LoVo (cell line): Measurements from ENCODE around the gene SOHLH1.
"Not testable (repeated sequence)": the region's sequence is repeated elsewhere in the genome, so short reads cannot be mapped to it uniquely, and the experiment has no call there.

ENCODE experiments used
- DNase-seq: peaks from one replicate; pipeline ENCODE4 v3.0.0-alpha.2; 2016; ENCODE audit warnings: low spot score

SOHLH1 gene

DNA sequence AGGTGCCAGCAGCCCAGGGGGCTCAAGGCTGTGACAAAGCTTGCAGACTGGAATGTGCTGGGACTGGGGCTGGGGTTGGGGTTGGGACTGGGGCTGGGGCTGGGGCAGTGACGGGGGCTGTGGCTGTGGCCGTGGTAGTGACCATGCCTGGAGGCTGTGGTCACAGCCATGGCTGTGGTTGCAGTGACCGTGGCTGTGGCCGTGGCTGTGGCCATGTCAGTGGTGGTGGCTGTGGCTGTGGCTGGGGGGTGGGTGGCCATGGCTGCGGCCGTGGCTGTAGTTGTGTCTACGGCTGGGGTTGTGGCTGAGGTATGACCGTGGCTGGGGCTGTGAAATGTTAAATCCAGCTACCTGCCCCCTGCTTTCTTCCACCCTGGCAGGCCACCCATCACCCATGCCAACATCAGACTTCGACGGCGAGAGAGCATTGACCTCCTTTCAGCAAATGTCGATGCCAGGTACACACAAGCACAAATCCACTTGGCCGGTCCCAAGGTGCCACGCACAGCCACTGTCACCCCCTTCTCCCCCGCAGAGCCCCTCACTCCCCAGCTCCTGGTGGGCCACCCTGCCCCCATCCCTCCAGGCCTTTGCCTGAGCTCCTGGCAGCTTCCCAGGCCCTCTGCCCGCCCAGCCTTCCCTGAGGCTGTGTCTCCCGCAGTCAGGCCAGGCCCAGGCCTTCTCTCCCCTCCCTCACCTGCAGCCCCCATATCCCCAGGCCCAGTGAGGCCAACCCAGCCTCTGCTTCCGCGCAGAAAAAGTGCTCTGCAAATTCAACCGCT is 20.9 kb downstream of the SOHLH1 start:
- no peak for DNase-seq

DNA sequence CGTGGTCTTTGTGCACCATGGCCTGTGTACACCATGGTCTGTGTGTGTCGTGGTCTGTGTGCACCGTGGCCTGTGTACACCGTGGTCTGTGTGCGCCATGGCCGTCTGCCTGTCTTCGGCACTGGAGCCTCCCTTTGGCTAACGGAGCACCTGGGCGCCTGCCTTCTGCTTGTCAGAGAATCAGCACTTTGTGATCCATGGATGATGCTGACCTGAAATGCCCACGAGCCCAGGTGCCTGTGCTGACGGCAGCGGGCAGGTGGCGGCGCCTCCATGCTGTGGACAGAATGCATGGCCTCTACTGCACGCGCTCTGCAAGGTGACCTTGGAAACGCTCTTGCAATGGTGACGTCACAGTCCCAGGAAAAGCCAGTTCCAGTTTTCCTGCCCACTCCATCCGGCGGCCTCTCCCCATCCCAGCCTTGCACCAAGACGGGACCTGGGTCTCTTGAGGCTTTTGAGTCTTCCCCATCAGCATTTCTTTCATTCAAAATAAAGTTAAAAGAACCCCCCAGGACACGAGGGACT is 21.6 kb downstream of the SOHLH1 start:
- DNase-seq = no peak

DNA sequence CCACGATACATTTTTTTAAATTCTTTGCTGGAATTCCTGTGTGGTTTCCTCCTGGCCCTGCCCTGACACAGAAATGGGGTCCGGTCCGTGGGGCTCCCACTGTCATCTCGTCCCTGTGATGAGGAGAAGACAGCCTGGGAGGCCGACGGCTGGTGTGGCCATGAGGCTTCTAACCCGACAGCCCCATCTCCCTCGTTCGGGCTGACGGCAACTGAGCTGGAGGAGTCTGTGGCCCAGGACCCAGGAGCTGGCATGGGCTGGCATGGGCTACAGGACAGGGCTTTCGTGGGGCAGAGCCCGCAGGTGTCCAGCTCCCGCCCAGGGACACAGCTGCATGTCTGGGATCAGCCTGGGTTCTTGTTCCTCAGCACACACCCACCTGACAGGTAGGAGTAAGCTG is 22.4 kb downstream of the SOHLH1 start:
- DNase-seq = no peak

DNA sequence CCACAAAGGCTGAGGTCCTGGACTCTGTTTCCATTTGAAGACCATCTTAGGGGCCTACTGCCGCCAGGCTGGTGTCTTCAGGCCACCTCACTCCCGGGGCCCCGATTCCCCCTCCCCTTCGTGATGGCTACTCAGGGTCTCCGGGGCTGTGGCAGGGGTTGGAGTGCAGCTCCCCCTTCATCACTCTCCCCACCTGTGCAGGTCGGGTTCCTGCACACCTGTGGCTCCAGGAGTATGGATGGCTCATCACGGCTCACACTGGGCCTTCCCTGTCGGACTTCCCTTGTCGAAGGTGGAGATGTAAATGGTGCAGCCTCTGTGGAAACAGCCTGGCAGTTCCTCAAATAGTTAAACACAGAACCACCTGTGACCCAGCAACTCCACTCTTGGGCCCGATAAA is 24.3 kb downstream of the SOHLH1 start:
- no peak for DNase-seq

DNA sequence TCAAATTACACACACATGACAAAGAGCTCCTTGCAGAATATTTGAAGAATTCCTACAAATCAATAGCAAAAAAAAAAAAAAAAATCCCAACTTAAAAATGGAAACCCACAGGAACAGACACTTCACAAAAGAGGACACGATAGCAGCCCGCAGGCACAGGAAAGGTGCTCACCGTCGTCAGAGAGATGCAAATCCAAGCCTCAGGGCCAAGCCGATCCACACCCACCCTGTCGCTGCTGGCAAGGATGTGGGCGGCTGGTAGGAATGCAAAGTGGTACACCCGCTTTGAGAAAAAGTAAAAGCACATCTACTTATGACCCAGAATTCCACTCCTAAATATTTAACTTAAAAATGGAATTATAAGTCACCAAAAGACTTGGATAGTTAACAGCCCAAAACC is 25.3 kb downstream of the SOHLH1 start:
- no peak for DNase-seq

DNA sequence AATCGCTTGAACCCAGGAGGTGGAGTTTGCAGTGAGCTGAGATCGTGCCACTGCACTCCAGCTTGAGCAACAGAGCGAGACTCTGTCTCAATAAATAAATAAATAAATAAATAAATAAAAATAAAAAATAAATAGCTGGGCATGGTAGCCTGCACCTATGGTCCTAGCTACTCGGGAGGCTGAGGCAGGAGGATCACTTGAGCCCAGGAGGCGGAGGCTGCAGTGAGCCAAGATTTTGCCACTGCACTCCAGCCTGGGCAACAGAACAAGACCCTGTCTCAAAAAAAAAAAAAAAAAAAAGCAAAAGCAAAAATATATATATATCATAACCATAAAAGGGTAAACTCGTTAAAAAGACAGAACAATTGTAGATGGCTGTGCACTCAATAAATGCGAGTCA is 26.5 kb downstream of the SOHLH1 start:
- DNase-seq = not testable (repeated sequence)

DNA sequence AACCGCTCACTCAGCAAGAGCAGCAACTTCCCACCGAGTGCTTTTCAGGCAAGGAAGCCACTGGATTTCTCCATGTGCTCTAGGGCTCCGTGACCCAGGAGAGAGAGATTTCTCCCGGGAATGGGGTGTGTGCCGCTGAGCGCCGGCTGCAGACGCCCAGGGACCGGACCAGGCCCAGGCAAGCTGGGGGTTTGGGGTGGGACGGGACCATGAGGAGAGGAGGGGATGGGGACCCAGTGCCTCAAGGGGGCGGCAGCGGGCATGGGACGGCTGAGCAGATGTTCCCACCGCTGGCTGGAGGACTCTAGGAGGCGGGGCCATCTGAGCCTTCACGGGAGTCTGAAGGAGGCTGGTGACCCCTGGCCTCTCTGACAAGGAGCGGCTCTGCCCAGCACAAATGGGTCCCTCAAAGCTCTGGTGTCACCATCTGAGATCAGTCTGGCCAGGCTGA is 27.7 kb downstream of the SOHLH1 start:
- DNase-seq = no peak

DNA sequence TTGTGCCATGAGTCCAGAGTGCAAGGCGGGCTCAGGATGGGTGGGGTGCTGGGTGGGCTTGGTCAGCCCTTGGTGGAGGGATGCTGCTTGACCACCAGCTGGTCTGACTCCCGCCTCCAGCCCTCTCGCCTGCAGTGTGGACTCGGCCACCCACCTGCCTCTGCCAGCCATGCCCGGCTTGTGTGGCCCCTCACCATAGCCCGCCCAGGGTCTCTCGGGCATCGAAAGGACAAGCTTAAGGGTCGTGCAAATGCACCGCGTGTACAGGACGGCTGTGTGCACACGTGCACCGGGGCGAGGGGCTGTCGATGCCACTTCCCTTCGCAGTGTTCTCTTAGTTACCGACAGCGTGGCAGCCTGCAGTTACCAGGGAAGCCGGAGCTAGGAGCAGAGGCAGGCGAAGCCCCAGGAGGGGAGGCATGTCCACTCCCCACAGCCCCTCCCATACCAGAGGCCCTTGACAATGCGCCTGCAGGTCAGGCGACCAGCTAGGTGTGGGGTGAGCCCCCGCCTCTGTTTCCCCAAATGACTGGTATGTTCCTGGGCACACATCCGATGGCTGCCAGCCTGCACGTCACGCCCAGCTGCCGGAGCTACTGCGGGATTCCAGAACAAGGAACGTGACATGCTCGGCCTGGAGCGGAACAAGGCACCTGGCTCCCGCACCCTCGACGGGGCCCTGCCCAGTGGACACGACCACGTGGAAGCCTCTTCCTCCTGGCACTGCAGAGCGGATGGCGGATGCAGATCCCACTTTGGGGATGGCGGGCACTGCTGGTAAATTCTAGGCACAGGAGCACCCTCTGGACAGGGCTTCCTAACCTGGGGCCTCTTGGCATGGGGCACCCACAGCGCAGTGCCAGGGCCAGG is 28.3 kb downstream of the SOHLH1 start:
- DNase-seq = no peak

DNA sequence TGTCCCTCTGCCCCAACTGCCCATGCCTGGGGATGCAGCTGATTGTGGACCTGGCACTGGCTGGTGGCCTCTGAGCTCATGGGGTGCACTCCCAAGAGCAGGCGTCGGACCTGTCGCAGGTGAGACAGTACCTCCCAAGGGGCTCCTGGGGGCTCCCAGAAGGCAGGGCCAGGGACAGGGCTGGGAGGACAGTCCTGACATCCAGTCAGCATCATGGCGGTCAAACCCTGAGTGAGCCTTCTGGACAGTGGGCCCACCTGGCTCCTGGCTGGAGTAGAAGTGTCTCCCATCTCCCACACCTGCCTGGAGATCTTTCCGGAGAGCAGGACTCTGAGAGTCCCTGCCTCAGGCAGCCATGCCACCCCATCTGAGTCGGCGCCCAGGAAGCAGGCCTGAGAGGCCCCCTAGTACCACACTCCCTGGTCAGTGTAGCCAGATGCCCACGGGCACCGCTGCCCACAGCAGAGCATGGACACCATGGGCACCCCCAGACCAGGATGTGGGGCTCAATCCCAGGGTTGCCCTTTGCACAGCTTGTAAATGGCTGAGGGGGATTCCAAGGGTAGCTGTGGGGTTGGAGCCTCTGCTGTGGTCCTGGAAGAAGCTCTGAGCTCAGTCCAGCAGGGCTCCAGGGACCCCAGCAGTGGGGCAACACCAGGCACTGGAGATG is 29.5 kb downstream of the SOHLH1 start:
- no peak for DNase-seq

DNA sequence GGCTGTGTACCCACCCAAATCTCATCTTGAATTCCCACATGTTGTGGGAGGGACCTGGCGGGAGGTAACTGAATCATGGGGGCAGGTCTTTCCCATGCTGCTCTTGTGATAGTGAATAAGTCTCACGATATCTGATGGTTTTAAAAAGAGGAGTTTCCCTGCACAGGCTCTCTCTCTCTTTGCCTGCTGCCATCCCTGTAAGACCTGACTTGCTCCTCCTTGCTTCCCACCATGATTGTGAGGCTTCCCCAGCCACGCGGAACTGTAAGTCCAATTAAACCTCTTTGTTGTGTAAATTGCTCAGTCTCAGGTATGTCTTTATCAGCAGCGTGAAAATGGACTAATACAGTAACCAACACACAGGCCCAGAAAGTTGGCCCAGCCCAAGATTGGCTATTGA is 30.3 kb downstream of the SOHLH1 start:
- not testable (repeated sequence) for DNase-seq

DNA sequence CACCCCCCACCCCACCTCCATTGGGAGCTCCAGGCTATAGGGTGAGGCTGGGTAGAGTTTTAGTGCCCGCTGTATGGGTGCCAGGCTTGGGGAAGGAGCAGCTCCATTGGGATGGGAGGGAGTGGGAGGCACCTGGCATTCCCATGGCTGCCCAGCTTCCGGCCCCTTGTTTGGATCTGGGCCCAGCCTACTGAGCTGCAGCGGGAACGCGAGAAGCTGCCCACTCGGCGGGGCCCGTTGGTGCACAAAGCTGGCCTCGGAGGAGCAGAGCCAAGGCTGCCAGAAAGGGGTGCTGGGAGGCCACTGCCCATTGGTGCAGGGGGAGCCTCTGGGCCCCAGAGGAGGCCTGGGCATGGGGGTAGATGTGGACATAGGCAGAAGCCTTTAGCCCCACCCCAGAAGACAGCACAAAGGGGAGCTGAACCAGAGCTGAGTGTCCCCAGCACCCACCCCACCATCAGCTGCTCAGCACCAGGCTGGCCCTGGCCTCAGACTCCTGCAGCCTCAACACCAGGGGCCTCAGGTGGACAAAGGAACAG is 31.7 kb downstream of the SOHLH1 start:
- no peak for DNase-seq

DNA sequence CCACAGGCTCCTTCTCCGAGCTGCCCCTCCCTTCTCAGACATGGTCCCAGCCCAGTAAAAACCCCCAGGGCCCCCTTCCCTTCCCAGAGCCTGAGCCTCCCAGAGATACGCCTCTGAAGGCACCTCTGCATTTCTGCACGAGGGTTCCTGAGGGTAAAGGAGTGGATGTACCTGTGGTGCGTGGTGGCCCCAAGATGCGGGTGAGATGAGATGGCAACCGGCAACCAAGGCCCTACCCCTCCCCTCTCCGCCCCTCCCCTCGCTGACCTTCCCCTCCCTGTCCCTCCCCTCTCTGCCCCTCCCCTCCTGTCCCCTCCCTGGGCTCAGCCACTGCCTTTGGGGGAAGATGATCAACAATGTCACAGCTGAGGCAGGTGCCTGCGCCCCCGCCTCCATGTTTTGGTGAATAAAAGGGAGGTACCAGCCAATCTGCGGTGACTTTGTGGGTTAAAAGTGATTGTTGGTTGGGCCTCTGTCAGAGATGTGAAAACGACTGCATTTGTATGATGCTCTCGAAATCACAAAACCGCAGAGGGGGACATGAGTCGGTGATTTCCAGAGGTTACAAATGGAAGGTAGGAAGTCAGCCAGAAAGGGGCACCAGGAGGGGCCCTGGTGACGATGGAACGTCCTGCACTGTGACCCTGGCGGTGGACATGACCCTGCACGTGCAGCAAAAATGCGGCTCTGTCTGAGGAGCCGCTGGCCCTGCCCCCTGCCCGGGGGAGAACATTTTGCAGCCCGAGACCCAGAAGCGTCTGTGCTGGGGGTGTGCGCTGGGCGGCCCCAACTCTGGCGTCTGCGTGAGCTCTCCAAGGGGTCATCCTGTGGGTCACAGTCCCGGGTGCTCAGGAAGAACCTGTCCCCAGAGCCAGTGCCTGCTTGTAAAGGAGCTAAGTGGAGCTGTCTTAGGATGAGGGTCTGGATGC is 32.5 kb downstream of the SOHLH1 start:
- no peak for DNase-seq

DNA sequence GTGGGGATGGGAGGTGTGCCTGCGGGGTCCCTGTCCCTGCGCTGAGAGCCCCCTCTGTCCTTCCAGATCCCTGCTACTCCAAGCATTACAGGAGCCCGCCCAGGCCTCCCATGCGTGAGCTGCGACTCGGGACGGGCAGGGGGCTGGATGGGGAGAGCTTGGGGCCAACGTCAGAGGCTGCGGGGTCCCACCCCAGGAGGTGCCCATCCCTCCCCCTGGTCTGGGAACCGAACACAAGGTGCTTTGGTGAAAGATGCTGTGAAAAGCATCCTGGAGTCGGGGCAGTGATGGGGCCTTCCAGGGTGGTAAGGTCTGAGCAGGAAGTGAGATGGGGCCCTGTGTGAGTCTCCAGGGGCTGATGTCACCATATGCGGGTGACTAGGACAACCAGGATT is 33.5 kb downstream of the SOHLH1 start:
- DNase-seq = no peak

DNA sequence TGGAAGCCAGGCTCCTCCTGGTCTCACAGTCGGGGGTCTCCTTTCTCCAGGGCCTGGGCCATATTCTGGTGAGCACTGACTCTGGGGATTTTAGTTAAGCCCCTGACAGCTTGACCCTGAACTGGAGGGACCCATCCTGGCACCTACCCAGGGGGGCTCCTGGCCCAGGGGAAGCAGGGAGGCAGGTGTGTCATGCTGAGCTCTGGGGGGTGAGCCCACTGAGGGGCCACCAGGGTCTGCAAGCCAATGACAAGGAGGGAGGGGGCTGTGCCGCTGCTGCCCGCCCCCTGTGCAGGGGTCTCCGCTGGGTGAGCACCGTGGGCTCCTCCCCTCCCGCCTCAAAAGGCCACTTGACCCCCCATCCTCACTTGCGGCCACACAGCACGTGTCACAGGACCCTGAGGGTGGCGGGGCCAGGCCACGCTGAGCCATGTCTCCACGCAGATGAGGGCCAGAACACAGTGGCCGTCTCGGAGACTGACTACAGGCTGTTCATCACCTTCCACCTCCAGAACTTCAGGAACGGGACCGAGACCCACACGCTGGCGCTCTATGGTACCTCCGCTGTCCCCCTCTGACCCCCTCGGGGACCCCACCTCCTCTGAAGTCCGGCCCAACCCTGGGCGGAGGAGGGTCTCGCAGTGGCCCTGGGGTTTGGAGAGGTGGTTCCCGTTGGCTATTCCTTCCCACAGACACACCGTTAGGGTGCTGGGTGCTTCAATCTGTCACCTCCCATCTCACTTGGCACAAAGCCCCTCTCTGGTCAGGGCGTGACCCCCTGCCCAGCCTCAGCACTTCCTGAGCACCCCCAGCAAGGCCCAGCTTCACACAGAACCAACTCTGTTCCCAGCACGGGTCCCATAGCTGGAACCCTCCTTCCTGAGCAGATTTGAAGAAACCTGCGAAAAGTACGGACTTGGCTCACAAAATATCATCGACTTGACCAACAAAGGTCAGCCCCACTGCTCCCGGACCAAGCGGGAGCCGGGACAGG is 34.2 kb downstream of the SOHLH1 start:
- DNase-seq = no peak

DNA sequence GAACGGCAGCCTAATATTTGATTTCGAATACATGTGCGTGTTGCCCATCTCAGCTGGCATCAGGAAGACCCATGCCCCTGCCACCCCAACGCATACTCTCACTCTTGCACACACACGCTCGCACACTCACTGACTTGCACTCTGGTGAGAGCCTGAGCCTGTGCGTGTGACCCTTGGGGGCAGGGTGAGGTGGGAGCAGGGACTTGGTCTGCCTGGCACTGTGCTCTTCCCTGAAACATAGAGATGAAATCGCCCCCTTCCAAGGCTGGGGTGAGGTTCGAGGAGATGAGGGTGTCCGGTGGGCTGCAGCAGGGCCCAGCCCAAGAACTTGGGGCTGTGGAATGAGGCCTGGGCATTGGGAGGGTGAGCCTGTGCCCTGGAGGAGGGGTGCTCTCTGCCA is 35.0 kb downstream of the SOHLH1 start:
- DNase-seq = no peak

DNA sequence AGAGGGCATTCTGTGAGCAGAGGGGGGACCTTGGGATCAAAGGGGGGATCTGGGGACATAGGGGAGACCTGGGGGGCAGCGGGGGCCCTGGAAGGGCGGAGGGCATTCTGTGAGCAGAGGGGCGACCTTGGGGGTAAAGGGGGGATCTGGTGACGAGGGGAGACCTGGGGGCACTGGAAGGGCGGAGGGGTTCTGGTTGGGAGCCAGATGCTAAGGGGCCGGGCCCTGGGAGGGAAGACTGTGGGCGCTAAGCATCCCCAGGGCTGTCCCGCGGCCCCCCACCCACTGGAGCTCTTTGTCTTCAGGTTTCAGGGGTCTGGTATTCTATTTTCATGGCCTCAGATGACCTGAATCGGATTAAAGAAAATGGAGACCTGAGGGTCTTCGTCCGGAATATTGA is 35.4 kb downstream of the SOHLH1 start:
- DNase-seq = no peak

DNA sequence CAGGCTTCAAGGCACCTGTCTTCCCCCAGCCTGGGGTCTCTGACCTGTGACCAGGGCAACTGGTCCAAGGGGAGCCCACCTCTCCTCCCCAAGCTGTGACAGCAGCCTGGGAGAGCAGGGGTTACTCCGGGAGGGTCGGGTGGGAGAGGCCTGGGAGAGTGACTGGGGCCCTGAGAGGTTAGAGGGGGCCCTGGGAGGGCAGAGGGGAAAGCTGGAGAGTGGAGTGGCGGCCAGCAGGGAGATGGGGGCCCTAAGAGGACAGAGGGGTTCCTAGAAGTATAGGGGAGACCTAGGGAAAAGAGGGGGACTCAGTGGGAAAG is 35.9 kb downstream of the SOHLH1 start:
- DNase-seq = no peak

DNA sequence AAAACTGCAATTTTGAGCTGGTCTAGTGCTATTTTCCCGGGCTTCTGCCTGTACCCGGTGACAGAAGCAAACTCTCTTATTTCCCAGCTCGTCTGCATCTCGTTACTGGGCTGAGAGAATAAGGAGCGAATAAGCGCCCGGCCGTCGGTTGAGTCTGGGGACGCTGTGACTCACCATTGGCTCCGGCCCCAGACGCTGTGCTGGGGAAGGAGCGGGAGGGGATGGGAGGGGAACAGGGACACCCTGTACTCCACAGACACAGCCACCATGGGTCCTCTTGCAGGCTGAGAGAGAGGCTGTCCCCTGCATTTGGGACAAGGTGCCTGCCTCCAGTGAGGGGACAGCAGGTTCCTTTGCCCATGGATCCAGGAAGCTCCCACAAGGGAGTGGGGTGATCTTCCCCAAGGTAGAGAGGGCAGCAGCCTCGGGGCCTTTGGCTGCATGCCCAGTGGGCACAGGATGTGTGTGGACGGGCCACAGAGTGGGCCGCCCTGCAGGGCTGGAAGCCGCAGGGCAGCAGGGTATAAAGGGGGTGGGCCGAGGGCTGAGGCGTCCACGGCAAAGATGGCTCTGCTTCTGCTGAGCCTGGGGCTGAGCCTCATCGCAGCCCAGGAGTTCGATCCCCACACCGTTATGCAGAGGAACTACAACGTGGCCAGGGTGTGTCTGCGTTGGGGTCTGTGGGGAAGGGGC is 36.4 kb downstream of the SOHLH1 start, which contains the start of gene LCN9:
Gene LCN9 (plus strand): TSS at position 552 of the 693 bp plus-strand sequence. CDS start 13 bp downstream, at position 565.
- DNase-seq = no peak
